Natural killer cell (primary cell): ENCODE results near the gene LIN37. TPM values are rescaled to one million over a fixed set of nuclear protein-coding genes. Genes with fewer than 3 reads are reported as not detected.
A peak's percentile ranks its signal among the peaks of the same experiment; 100 is the strongest.

Experiments used
- ATAC-seq, 3 donors: fragments of 150-1000 bp in 2 of 3; fragments of 200-7000 bp in 1 of 3; cut with Tn5 transposase; 1 replicate in 1 of 3; 2 replicates in 2 of 3; pipeline ENCODE4 v1.10.0; 2021; ENCODE audit warnings: mild to moderate bottlenecking in 2 of 3, moderate library complexity in 2 of 3
- DNase-seq, 2 donors: peaks; one replicate each; pipeline versions ENCODE4 v3.0.0 to v3.0.0-alpha.2; 2013 to 2021; ENCODE audit warnings: mixed read lengths in 1 of 2
- H3K27ac ChIP-seq: one replicate; pipeline ENCODE4 v1.5.1; 2013; ENCODE audit warnings: mild to moderate bottlenecking, low read length
- H3K27me3 ChIP-seq: one replicate; pipeline ENCODE4 v1.6.1; 2013; ENCODE audit warnings: low read length; ENCODE audit not compliant: control insufficient read depth, insufficient read depth
- H3K36me3 ChIP-seq: one replicate; pipeline ENCODE4 v1.6.1; 2013; ENCODE audit warnings: low read length; ENCODE audit not compliant: control insufficient read depth, insufficient read depth
- H3K4me1 ChIP-seq: one replicate; pipeline ENCODE4 v1.6.1; 2013; ENCODE audit warnings: low read length; ENCODE audit not compliant: control insufficient read depth, insufficient read depth
- H3K4me3 ChIP-seq: one replicate; pipeline ENCODE4 v1.5.1; 2013; ENCODE audit warnings: low read length
- H3K9me3 ChIP-seq: one replicate; pipeline ENCODE4 v1.6.1; 2013; ENCODE audit warnings: low read length; ENCODE audit not compliant: control insufficient read depth, insufficient read depth
- H3K27ac Mint-ChIP-seq, 2 donors: one replicate each; pipeline ENCODE4 v1.8.0; 2022; ENCODE audit warnings: mild to moderate bottlenecking in 2 of 2, mixed read lengths in 2 of 2, moderate library complexity in 1 of 2
- H3K27me3 Mint-ChIP-seq, 2 donors: one replicate each; pipeline ENCODE4 v1.8.0; 2022; ENCODE audit warnings: low read depth in 2 of 2, mixed read lengths in 2 of 2
- H3K36me3 Mint-ChIP-seq: one replicate; pipeline ENCODE4 v1.8.0; 2022; ENCODE audit warnings: mixed read lengths
- H3K4me1 Mint-ChIP-seq, 2 donors: one replicate each; pipeline ENCODE4 v1.8.0; 2022; ENCODE audit warnings: mixed read lengths in 2 of 2
- H3K4me3 Mint-ChIP-seq: one replicate; pipeline ENCODE4 v1.8.0; 2022; ENCODE audit warnings: mild to moderate bottlenecking, moderate library complexity, mixed read lengths
- H3K9me3 Mint-ChIP-seq, 2 donors: one replicate each; pipeline ENCODE4 v1.8.0; 2022; ENCODE audit warnings: mixed read lengths in 2 of 2
- WGBS: methylation state at CpG from one replicate; pipeline ENCODE4 v1.1.7; 2013; ENCODE audit warnings: missing lambda C conversion rate; ENCODE audit not compliant: insufficient coverage; 5-methylcytosine and 5-hydroxymethylcytosine counted together
- intact Hi-C: fragments of 100-400 bp; cut with micrococcal nuclease; formaldehyde crosslinking; loops from one replicate; pipeline ENCODE4 v1.14.2; 2022
- total RNA-seq, 4 donors: library from RNA; stranded (reverse); fragments of 120-200 nt in 1 of 4; gene quantifications; one replicate each; pipeline versions ENCODE4 v1.2.3 to v1.2.4, GENCODE V29; 2013 to 2022
- TF ChIP-seq, protein P1 (sequence below): fragments of 200-600 bp; IDR thresholded peaks from one replicate; pipeline ENCODE4 v1.8.0; 2022; ENCODE audit warnings: antibody characterized with exemption

Gene LIN37
- total RNA-seq, 3 donors from 2014 or later (not counting 1 experiment from before 2014, with no cell fraction given): 16.7 to 22.1 (median 18.2) TPM

DNA sequence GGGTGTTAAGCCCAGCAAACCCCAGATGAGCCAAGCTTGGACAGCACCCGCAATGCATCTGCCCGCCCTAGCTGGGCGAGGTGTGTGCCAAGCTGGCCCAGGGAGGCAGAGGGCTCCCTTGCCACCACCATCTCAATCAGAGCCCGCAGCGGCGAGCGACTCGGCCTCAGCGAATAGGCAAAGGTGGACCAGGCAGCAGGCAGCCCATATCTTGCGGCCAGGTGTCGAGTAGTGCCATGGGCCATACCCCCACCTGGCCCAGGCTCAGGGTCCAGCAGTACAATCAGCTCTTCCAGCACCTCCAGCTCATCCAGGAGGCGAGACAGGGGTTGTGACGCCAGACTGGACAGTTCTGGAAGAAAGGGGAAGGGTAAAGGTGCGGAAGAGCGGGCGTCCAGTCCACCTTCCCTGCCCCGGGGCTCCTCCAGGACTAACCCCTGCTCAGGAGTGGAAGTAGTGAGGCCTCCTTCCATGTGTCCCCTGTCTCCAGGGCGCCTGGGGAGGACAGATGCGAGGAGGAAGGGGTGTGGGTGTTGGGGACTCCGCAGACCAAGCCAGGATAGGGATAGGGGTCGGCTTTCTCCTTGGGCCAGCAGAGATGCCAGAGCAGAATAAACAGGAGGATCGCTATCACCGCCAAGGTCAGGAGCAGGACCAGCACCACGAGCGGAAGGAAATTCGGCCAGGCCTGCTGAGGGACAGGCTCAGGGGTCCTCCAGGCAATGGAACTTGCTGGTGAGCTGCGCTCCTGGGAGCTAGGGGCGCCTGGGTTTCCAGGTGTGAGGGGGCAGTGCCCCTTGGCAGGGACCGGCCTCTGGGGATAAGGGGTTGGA lies 8.9 kb upstream of the LIN37 start:
- intact Hi-C loops: loop anchor here (1.0 to 10.0 kb wide), 3 partner anchors 22 to 165 kb away; partner anchors contain the start of genes ARHGAP33, HCST, NFKBID and TYROBP
- H3K36me3 Mint-ChIP-seq: no peaks in the 10 kb centered on the region
- Histone ChIP-seq H3K27me3 (no peaks in the 10 kb centered on the region), H3K36me3 (peaks cover 37% of the 10 kb centered on the region), H3K27ac (no peak overlapping the region), H3K4me1 (peaks cover 47% of the 10 kb centered on the region), H3K9me3 (no peaks in the 10 kb centered on the region), H3K4me3 (peak overlapping the region; percentile 67)
- peaks cover 19 to 47% of the 10 kb centered on the region in 2 donors for H3K4me1 Mint-ChIP-seq
- no peak overlapping the region for H3K27ac Mint-ChIP-seq
- TF ChIP-seq, protein P1, sequence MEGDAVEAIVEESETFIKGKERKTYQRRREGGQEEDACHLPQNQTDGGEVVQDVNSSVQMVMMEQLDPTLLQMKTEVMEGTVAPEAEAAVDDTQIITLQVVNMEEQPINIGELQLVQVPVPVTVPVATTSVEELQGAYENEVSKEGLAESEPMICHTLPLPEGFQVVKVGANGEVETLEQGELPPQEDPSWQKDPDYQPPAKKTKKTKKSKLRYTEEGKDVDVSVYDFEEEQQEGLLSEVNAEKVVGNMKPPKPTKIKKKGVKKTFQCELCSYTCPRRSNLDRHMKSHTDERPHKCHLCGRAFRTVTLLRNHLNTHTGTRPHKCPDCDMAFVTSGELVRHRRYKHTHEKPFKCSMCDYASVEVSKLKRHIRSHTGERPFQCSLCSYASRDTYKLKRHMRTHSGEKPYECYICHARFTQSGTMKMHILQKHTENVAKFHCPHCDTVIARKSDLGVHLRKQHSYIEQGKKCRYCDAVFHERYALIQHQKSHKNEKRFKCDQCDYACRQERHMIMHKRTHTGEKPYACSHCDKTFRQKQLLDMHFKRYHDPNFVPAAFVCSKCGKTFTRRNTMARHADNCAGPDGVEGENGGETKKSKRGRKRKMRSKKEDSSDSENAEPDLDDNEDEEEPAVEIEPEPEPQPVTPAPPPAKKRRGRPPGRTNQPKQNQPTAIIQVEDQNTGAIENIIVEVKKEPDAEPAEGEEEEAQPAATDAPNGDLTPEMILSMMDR: no peak
- no peaks in the 10 kb centered on the region for H3K27me3 Mint-ChIP-seq
- WGBS: 91% methylated on average over 28 of the region's 29 CpGs
- DNase-seq (peak in 1 of 2 donors; percentile 19), ATAC-seq (no peak)
- H3K9me3 Mint-ChIP-seq: no peaks in the 10 kb centered on the region
- H3K4me3 Mint-ChIP-seq: peak overlapping the region; percentile 49

DNA sequence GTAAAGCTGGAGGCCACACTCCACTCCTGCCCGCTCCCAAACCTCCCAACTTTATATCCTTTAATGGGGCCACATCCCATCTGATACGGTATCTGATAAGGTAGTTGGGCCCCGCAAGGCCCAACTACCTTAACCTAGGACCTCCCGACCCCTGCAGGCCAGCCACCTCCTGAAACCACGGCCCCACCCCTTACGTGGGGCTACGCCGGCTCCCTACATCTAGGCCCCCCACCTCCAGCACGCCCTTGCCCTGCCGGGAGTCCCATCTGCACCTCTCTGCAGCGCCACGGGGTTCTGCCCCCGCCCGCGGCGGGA lies 8.3 kb upstream of the LIN37 start:
- no peaks in the 10 kb centered on the region for H3K27me3 ChIP-seq
- H3K36me3 ChIP-seq: peaks cover 34% of the 10 kb centered on the region
- peak overlapping the region; percentile 44 for H3K27ac ChIP-seq
- TF ChIP-seq, protein P1: no peak
- WGBS: 7% methylated on average over 16 of the region's 16 CpGs
- Mint-ChIP-seq H3K4me3 (peak overlapping the region; percentile 94), H3K36me3 (no peaks in the 10 kb centered on the region), H3K27me3 (no peaks in the 10 kb centered on the region), H3K9me3 (no peaks in the 10 kb centered on the region), H3K4me1 (peaks cover 23 to 53% of the 10 kb centered on the region in 2 donors), H3K27ac (peak overlapping the region in 1 of 2 donors; percentile 99)
- ATAC-seq: peak; percentile 0 to 1 (median 1)
- intact Hi-C loops: loop anchor here (1.0 to 10.0 kb wide), 3 partner anchors 23 to 165 kb away; partner anchors contain the start of genes ARHGAP33, HCST, NFKBID and TYROBP
- peaks cover 50% of the 10 kb centered on the region for H3K4me1 ChIP-seq
- H3K4me3 ChIP-seq: peak overlapping the region; percentile 67
- H3K9me3 ChIP-seq: no peaks in the 10 kb centered on the region
- no peak for DNase-seq

DNA sequence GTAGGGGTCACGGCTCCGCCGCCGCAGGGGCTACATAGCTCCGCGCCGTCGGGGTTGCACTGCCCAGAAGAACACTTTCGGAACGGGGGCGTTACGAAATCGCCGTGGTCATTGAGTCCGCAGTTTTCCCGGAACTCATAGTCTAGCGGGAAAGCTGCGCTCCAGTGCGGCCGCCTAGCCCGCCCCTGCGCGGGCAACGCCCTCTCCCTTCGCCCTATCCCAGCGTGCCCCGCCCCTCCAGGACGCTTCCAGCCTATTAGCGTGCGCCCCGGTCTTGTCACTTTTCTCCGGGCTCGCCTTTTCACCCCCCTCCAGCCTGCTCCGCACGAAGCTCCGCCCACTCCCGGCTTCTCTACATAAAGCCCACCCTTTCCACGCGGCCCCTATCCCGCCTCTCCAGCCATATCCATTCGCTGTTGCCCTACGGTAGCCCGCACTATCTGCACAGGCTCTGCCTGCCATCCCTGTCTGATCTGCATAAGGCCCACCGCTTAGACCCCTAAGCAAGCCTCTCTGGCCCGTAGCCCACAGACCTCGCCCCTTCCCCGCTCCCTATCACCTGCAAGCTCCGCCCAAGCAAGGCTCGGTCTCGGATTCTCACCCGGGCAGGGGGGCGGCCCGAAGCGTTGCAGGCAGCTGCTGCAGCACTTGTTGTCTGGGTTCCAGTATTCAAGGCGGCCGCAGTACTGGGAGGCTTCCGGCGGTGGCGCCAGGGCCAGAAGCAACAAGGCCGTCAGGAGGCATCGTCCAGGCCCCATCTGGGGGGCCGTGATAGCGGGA lies 7.8 kb upstream of the LIN37 start:
- no peaks in the 10 kb centered on the region for H3K9me3 Mint-ChIP-seq
- Histone ChIP-seq H3K4me1 (peaks cover 51% of the 10 kb centered on the region), H3K4me3 (peak overlapping the region; percentile 67), H3K36me3 (peaks cover 30% of the 10 kb centered on the region), H3K27ac (peak overlapping the region; percentile 62), H3K27me3 (no peaks in the 10 kb centered on the region), H3K9me3 (no peaks in the 10 kb centered on the region)
- peak overlapping the region; percentile 94 for H3K4me3 Mint-ChIP-seq
- H3K4me1 Mint-ChIP-seq: peaks cover 28 to 54% of the 10 kb centered on the region in 2 donors
- intact Hi-C loops: loop anchor here (1.0 to 10.0 kb wide), 3 partner anchors 23 to 164 kb away; partner anchors contain the start of genes ARHGAP33, HCST, NFKBID and TYROBP
- TF ChIP-seq, protein P1: no peak
- ATAC-seq (peak; percentile 66 to 84 (median 69)), DNase-seq (peak; percentile 91 to 97)
- no peaks in the 10 kb centered on the region for H3K36me3 Mint-ChIP-seq
- no peaks in the 10 kb centered on the region for H3K27me3 Mint-ChIP-seq
- peak overlapping the region; percentile 96 to 99 for H3K27ac Mint-ChIP-seq
- WGBS: under 1% methylated on average over 63 of the region's 63 CpGs
